Esophagus (tissue), 2 donors: Measurements from ENCODE around the gene ZSWIM8. TPM values are rescaled to one million over a fixed set of nuclear protein-coding genes. Genes with fewer than 3 reads are reported as not detected.

Experiments used
- H3K27ac ChIP-seq, 2 donors: one replicate each; pipeline ENCODE4 v1.5.1; 2013; ENCODE audit warnings: low read depth in 2 of 2, mild to moderate bottlenecking in 2 of 2, inconsistent platforms in 1 of 2, low read length in 1 of 2, moderate library complexity in 1 of 2
- H3K27me3 ChIP-seq, 2 donors: one replicate each; pipeline ENCODE4 v1.6.1; 2013; ENCODE audit warnings: low read length in 2 of 2, control low read depth in 1 of 2, mild to moderate bottlenecking in 1 of 2; ENCODE audit not compliant: insufficient read depth in 2 of 2, control insufficient read depth in 1 of 2
- H3K36me3 ChIP-seq, 2 donors: one replicate each; pipeline ENCODE4 v1.6.1; 2013; ENCODE audit warnings: low read length in 1 of 2; ENCODE audit not compliant: control insufficient read depth in 2 of 2, insufficient read depth in 2 of 2
- H3K4me1 ChIP-seq, 2 donors: one replicate each; pipeline ENCODE4 v1.6.1; 2013; ENCODE audit warnings: low read length in 1 of 2; ENCODE audit not compliant: control insufficient read depth in 2 of 2, insufficient read depth in 2 of 2
- H3K4me3 ChIP-seq, 2 donors: one replicate each; pipeline ENCODE4 v1.5.1; 2013; ENCODE audit warnings: low read length in 2 of 2, mild to moderate bottlenecking in 2 of 2, low read depth in 1 of 2, moderate library complexity in 1 of 2
- H3K9me3 ChIP-seq, 2 donors: one replicate each; pipeline ENCODE4 v1.6.1; 2013; ENCODE audit warnings: mild to moderate bottlenecking in 2 of 2, low read depth in 1 of 2, low read length in 1 of 2, moderate library complexity in 1 of 2; ENCODE audit not compliant: control insufficient read depth in 2 of 2, insufficient read depth in 1 of 2
- WGBS, 2 donors: extraction: QIAGEN DNeasy Blood & Tissue Kit; methylation state at CpG; one replicate each; pipeline ENCODE4 v1.1.7; 2013; 5-methylcytosine and 5-hydroxymethylcytosine counted together
- polyA plus RNA-seq, 2 donors: library from polyadenylated mRNA; stranded (reverse); fragments of 200-250 nt; gene quantifications; one replicate each; pipeline ENCODE4 v1.2.3, GENCODE V29; 2013
- donor health status: healthy with polysubstance abuse.
- donor health status: Bipolar disorder and iron deficiency.

Gene ZSWIM8
- polyA plus RNA-seq, 2 donors = 109 to 156 TPM

DNA sequence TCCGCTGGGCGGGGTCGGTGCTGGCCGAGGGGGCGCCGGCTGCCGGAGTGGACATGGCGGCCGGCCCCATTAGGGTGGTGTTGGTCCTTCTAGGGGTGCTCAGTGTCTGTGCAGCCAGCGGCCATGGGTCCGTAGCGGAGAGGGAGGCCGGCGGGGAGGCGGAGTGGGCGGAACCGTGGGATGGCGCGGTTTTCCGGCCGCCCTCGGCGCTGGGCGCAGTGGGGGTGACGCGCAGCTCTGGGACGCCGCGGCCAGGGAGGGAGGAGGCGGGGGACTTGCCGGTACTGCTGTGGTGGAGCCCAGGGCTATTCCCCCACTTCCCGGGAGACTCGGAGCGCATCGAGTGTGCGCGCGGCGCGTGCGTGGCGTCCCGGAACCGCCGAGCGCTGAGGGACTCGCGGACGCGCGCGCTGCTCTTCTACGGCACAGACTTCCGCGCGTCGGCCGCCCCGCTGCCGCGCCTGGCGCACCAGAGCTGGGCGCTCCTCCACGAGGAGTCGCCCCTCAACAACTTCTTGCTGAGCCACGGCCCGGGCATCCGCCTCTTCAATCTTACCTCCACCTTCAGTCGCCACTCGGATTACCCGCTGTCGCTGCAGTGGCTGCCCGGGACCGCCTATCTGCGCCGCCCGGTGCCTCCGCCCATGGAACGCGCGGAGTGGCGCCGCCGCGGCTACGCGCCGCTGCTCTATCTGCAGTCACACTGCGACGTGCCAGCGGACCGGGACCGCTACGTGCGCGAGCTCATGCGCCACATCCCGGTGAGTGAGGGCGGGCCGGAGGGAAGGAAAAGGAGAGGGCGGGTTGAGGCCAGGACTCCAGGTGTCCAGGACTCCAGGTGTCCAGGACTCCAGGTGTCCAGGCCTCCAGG lies 12.9 kb upstream of the ZSWIM8 start:
- H3K36me3 ChIP-seq = peaks cover 12 to 26% of the 10 kb centered on the region in 2 donors
- WGBS, 2 donors = 0% methylated on average over 76 to 101 of the region's 101 CpGs
- no peaks in the 10 kb centered on the region for H3K9me3 ChIP-seq
- peaks cover 0 to 5% of the 10 kb centered on the region in 2 donors for H3K4me1 ChIP-seq
- H3K27me3 ChIP-seq = no peaks in the 10 kb centered on the region
- peak overlapping the region; percentile 55 to 85 for H3K4me3 ChIP-seq
- H3K27ac ChIP-seq = peak overlapping the region; percentile 95 to 98

DNA sequence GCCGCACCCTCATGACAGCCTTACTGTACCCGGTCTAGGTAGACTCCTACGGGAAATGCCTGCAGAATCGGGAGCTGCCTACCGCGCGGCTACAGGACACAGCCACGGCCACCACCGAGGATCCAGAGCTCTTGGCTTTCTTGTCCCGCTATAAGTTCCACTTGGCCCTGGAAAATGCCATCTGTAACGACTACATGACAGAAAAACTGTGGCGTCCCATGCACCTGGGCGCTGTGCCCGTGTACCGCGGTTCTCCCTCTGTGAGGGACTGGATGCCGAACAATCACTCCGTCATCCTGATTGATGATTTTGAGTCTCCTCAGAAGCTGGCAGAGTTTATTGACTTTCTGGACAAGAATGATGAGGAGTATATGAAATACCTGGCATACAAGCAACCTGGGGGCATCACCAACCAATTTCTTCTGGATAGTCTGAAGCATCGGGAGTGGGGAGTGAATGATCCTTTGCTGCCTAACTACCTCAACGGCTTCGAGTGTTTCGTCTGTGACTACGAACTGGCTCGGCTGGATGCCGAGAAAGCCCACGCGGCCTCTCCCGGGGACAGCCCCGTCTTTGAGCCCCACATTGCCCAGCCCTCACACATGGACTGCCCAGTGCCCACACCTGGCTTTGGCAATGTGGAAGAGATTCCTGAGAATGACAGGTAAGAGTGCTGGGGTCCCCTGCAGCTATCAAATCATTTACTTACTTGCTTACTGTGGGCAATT lies 12.1 kb upstream of the ZSWIM8 start:
- 1 to 3% methylated on average over 29 of the region's 29 CpGs for WGBS, 2 donors
- H3K9me3 ChIP-seq = no peaks in the 10 kb centered on the region
- H3K4me1 ChIP-seq = peaks cover 0 to 5% of the 10 kb centered on the region in 2 donors
- H3K27ac ChIP-seq = peak overlapping the region; percentile 95 to 98
- H3K27me3 ChIP-seq = no peaks in the 10 kb centered on the region
- H3K36me3 ChIP-seq = peaks cover 12 to 24% of the 10 kb centered on the region in 2 donors
- H3K4me3 ChIP-seq = peak overlapping the region; percentile 55 to 85

DNA sequence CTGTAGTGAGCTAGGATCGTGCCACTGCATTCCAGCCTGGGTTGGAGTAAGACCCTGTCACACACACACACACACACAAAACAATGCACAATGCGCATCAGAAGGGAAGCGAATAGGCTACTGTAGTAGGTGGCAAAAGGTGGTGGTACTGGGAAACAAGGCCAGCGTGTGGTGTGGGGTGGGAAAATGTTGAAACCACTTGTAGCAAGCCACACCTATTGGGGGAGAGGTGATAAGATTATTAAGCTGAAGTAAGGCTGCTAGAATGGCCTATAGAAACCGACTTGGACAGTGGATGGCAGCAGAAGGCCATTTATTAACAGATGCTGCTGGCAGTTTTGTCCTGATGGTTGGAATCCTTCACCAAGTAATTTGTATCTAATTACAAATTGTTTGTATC lies 10.8 kb upstream of the ZSWIM8 start:
- peaks cover 0 to 5% of the 10 kb centered on the region in 2 donors for H3K4me1 ChIP-seq
- peak overlapping the region; percentile 24 to 55 for H3K4me3 ChIP-seq
- WGBS, 2 donors = 29 to 38% methylated on average over 5 of the region's 5 CpGs
- H3K27ac ChIP-seq = peak overlapping the region in 1 of 2 donors; percentile 50
- H3K36me3 ChIP-seq = peaks cover 6 to 13% of the 10 kb centered on the region in 2 donors
- no peaks in the 10 kb centered on the region for H3K9me3 ChIP-seq
- no peaks in the 10 kb centered on the region for H3K27me3 ChIP-seq

- no peak overlapping the region for H3K27ac ChIP-seq
- H3K27me3 ChIP-seq = no peaks in the 10 kb centered on the region
- WGBS, 2 donors = 89 to 93% methylated on average over 5 of the region's 5 CpGs
- no peaks in the 10 kb centered on the region for H3K9me3 ChIP-seq
- peaks cover 4 to 6% of the 10 kb centered on the region in 2 donors for H3K36me3 ChIP-seq
- no peak overlapping the region for H3K4me3 ChIP-seq
- H3K4me1 ChIP-seq = no peaks in the 10 kb centered on the region
Observed at GRCh38 chr10:73779018-73779417, 6.4 kb upstream of the ZSWIM8 start.

GRCh38 chr10:73779539-73780197 lies 5.7 kb upstream of the ZSWIM8 start:
- H3K9me3 ChIP-seq = no peaks in the 10 kb centered on the region
- WGBS, 2 donors = 72 to 76% methylated on average over 3 of the region's 3 CpGs
- H3K4me3 ChIP-seq = no peak overlapping the region
- no peak overlapping the region for H3K27ac ChIP-seq
- H3K36me3 ChIP-seq = peaks cover 4 to 6% of the 10 kb centered on the region in 2 donors
- H3K27me3 ChIP-seq = no peaks in the 10 kb centered on the region
- H3K4me1 ChIP-seq = no peaks in the 10 kb centered on the region

DNA sequence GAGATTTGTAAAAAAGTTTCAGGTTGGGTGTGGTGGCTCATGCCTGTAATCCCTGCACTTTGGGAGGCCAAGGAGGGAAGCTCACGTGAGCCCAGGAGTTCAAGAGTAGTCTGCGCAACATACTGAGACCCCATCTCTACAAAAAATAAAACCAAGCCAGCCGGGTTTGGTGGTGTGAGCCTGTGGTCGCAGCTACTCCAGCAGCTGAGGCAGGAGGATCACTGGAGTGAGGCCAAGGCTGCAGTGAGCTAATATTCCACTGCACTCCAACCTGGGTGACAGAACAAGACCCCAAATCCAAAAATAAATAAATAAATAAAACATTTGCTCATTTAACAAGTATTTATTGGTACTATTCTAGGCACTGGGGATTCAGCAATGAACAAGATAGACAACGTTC lies 5.1 kb upstream of the ZSWIM8 start:
- Histone ChIP-seq H3K36me3 (peaks cover 3 to 4% of the 10 kb centered on the region in 2 donors), H3K27ac (no peak overlapping the region), H3K27me3 (no peaks in the 10 kb centered on the region), H3K4me1 (no peaks in the 10 kb centered on the region), H3K4me3 (no peak overlapping the region), H3K9me3 (no peaks in the 10 kb centered on the region)
- WGBS, 2 donors = 67 to 75% methylated on average over 5 of the region's 5 CpGs

DNA sequence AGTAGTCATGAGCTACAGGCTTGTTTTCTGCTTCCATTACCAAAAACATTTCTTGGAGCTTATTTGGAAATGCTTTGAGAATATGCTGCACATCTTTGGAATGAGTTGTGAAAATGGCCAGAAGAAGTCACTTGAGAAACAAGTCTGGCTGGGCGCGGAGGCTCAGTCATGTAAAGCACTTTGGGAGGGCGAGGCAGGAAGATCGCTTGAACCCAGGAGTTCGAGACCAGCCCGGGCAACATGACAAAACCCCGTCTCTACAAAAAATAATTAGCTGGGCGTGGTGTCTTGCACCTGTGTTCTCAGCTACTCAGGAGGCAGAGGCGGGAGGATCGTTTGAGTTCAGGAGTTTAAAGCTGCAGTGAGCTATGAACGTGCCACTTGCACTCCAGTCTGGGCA lies 4.4 kb upstream of the ZSWIM8 start:
- Histone ChIP-seq H3K4me3 (peak overlapping the region; percentile 29 to 63), H3K27ac (peak overlapping the region; percentile 58 to 96), H3K36me3 (peaks cover 0 to 4% of the 10 kb centered on the region in 2 donors), H3K9me3 (no peaks in the 10 kb centered on the region), H3K4me1 (no peaks in the 10 kb centered on the region), H3K27me3 (no peaks in the 10 kb centered on the region)
- WGBS, 2 donors = 17 to 20% methylated on average over 11 of the region's 11 CpGs

DNA sequence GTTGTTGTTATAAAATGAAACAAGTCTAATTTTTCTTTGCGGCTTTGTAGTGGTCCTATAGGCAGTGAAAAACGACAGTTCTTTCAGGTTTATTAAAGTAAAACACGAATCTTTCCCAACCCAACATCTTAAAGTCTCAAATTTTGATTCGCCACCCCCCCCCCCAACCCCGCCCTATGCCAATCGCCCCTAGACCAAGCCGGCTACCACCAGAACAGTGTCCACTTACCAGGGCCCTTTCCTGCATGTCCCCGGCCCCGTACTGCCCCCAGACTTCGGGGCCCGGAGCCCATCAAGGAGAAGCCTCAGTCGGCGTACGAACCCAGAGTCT lies 3.9 kb upstream of the ZSWIM8 start:
- Histone ChIP-seq H3K36me3 (peaks cover 0 to 4% of the 10 kb centered on the region in 2 donors), H3K4me3 (peak overlapping the region; percentile 63 to 86), H3K4me1 (peaks cover 0 to 2% of the 10 kb centered on the region in 2 donors), H3K27ac (peak overlapping the region; percentile 96 to 98), H3K9me3 (no peaks in the 10 kb centered on the region), H3K27me3 (no peaks in the 10 kb centered on the region)
- 1% methylated on average over 14 of the region's 14 CpGs for WGBS, 2 donors

DNA sequence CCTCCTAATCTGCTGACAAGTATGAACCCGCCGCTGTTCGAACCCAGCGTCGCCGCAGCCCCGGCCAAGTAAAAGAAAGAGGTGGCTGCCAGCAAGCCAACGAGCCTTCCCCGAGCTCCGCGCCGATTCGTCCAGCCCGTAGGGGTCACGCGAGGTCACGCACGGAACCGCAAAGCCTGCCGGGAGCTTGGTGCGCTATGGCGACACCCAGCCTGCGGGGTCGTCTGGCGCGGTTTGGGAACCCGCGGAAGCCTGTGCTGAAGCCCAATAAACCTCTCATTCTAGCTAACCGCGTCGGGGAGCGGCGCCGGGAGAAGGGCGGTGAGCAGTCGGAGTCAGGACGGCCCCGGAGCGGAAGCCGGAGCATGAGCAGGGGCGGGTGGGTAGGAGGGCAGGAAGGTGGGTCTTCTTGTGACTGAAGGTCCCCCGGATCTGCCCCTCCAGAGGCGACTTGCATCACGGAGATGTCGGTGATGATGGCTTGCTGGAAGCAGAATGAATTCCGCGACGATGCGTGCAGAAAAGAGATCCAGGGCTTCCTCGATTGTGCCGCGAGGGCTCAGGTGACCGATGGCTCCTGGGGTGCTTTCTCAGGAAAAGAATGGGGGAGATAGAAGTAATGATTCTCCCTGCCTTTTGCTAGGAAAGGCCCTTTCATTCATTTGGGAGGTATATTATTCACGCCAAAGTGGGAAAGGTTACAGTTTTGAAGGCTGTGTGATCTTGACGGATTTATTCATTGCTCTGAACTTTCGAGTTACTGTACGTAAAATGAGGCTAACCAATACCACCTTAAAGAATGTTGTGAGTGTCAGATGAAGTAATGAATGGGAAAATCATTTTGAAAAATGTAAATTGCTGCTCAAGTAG lies 3.3 kb upstream of the ZSWIM8 start, which contains the start of gene CHCHD1:
CHCHD1 (plus strand) TSS at position 170 of the 870 bp plus-strand sequence; CDS start at position 198, 28 bp downstream.
- peaks cover 0 to 4% of the 10 kb centered on the region in 2 donors for H3K4me1 ChIP-seq

More for the DNA sequence above, 3.3 kb upstream of the ZSWIM8 start, which contains the start of gene CHCHD1:
- peaks cover 0 to 2% of the 10 kb centered on the region in 2 donors for H3K36me3 ChIP-seq
- no peaks in the 10 kb centered on the region for H3K27me3 ChIP-seq
- H3K27ac ChIP-seq = peak within 1 kb of the TSS; percentile 96 to 98
- H3K4me3 ChIP-seq = peak within 1 kb of the TSS; percentile 63 to 86
- WGBS, 2 donors = 0 to 1% methylated on average over 57 of the region's 57 CpGs
- no peaks in the 10 kb centered on the region for H3K9me3 ChIP-seq
